Trophoblast cell (in vitro differentiated cells and primary cell): ENCODE data around the gene CCDC38.
A peak's percentile ranks its signal among the peaks of the same experiment; 100 is the strongest.

Experiments used
- DNase-seq, 2 donors: peaks; one replicate each; pipeline ENCODE4 v3.0.0-alpha.2; 2016
- H2AFZ ChIP-seq: 2 replicates; pipeline ENCODE4 v1.6.1; 2013; ENCODE audit warnings: low read length, moderate library complexity, mild to moderate bottlenecking; ENCODE audit not compliant: insufficient read depth, poor library complexity
- H2AK5ac ChIP-seq: 2 replicates; pipeline ENCODE4 v1.6.1; 2013; ENCODE audit warnings: mild to moderate bottlenecking, low read length
- H2BK120ac ChIP-seq: 2 replicates; pipeline ENCODE4 v1.6.1; 2013; ENCODE audit warnings: low read length, mild to moderate bottlenecking, moderate library complexity; ENCODE audit not compliant: insufficient read depth, poor library complexity
- H2BK12ac ChIP-seq: 2 replicates; pipeline ENCODE4 v1.6.1; 2013; ENCODE audit warnings: mild to moderate bottlenecking, low read length, moderate library complexity
- H2BK5ac ChIP-seq: 2 replicates; pipeline ENCODE4 v1.6.1; 2013; ENCODE audit warnings: low read length, low read depth, moderate library complexity, mild to moderate bottlenecking; ENCODE audit not compliant: poor library complexity
- H3K14ac ChIP-seq: 2 replicates; pipeline ENCODE4 v1.6.1; 2013; ENCODE audit warnings: mild to moderate bottlenecking, low read length
- H3K18ac ChIP-seq: 2 replicates; pipeline ENCODE4 v1.6.1; 2013; ENCODE audit warnings: mild to moderate bottlenecking, low read length
- H3K23ac ChIP-seq: 2 replicates; pipeline ENCODE4 v1.6.1; 2013; ENCODE audit warnings: low read length
- H3K27ac ChIP-seq: 2 replicates; pipeline ENCODE4 v1.5.1; 2013; ENCODE audit warnings: low read depth, mild to moderate bottlenecking, inconsistent platforms, low read length, moderate library complexity
- H3K27me3 ChIP-seq: 2 replicates; pipeline ENCODE4 v1.6.1; 2013; ENCODE audit warnings: inconsistent platforms, mild to moderate bottlenecking, low read length, moderate library complexity; ENCODE audit not compliant: insufficient read depth
- H3K36me3 ChIP-seq, 2 experiments: 1 replicate in 1 of 2; 2 replicates in 1 of 2; pipeline ENCODE4 v1.6.1; 2013; ENCODE audit warnings: low read length in 2 of 2, mild to moderate bottlenecking in 2 of 2, moderate library complexity in 1 of 2; ENCODE audit not compliant: insufficient read depth in 2 of 2, control insufficient read depth in 1 of 2
- H3K4ac ChIP-seq: 2 replicates; pipeline ENCODE4 v1.6.1; 2013; ENCODE audit warnings: low read depth, mild to moderate bottlenecking, low read length, moderate library complexity
- H3K4me1 ChIP-seq, 2 experiments: 1 replicate in 1 of 2; 2 replicates in 1 of 2; pipeline ENCODE4 v1.6.1; 2013; ENCODE audit warnings: low read length in 2 of 2, mild to moderate bottlenecking in 2 of 2, moderate library complexity in 1 of 2; ENCODE audit not compliant: insufficient read depth in 2 of 2, control insufficient read depth in 1 of 2
- H3K4me2 ChIP-seq: 2 replicates; pipeline ENCODE4 v1.6.1; 2013; ENCODE audit warnings: inconsistent platforms, mild to moderate bottlenecking, low read length, moderate library complexity
- H3K4me3 ChIP-seq: 2 replicates; pipeline ENCODE4 v1.5.1; 2013; ENCODE audit warnings: mild to moderate bottlenecking, low read depth, low read length, inconsistent platforms
- H3K79me1 ChIP-seq: one replicate; pipeline ENCODE4 v1.6.1; 2013; ENCODE audit warnings: low read length
- H3K79me2 ChIP-seq: 2 replicates; pipeline ENCODE4 v1.6.1; 2013; ENCODE audit warnings: low read length, mild to moderate bottlenecking; ENCODE audit not compliant: control insufficient read depth, insufficient read depth, poor library complexity
- H3K9ac ChIP-seq: 2 replicates; pipeline ENCODE4 v1.6.1; 2013; ENCODE audit warnings: mild to moderate bottlenecking, low read length
- H3K9me3 ChIP-seq: 2 replicates; pipeline ENCODE4 v1.6.1; 2013; ENCODE audit warnings: low read depth, mild to moderate bottlenecking, control low read depth, inconsistent platforms, low read length; ENCODE audit not compliant: insufficient read depth
- H4K12ac ChIP-seq: 2 replicates; pipeline ENCODE4 v1.6.1; 2013; ENCODE audit warnings: low read depth, mild to moderate bottlenecking, low read length, moderate library complexity
- H4K8ac ChIP-seq: 2 replicates; pipeline ENCODE4 v1.6.1; 2013; ENCODE audit warnings: low read depth, mild to moderate bottlenecking, low read length, moderate library complexity
- H4K91ac ChIP-seq: one replicate; pipeline ENCODE4 v1.6.1; 2013; ENCODE audit warnings: low read depth, mild to moderate bottlenecking, low read length, moderate library complexity
- WGBS: extraction: QIAGEN DNeasy Blood & Tissue Kit; methylation state at CpG from one replicate; pipeline ENCODE4 v1.1.7; 2013; ENCODE audit warnings: missing lambda C conversion rate; ENCODE audit not compliant: insufficient read length, insufficient coverage; ENCODE audit errors: extremely low coverage; 5-methylcytosine and 5-hydroxymethylcytosine counted together

CCDC38 gene

DNA sequence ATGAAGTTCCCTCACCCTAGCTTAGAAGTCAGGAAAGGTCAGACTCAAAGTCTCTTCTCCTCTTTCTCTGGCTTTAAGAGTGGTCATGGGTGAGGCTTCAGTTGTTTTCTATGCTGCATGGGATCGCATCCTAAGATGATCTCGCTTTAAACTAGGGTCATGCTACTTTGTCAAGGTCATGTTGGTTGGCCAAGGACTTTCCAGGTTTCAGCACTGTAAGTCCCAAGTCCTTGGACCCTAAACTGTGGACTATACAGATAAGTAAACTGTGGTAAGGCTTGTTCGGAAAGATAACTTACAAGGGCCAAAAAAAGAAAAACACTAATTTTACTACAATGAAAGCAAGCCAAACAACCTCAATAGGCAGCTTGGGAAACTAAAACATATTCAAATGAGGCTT lies 36.4 kb upstream of the CCDC38 start:
- Histone ChIP-seq H2AFZ (no peak overlapping the region), H3K4me3 (no peak overlapping the region), H3K27ac (no peak overlapping the region), H3K23ac (no peak overlapping the region), H2BK12ac (no peak overlapping the region), H3K9ac (no peak overlapping the region), H3K18ac (no peak overlapping the region), H3K36me3 (no peaks in the 10 kb centered on the region), H4K8ac (no peak overlapping the region), H4K12ac (no peak overlapping the region), H2BK120ac (no peak overlapping the region), H3K79me2 (no peaks in the 10 kb centered on the region), H3K79me1 (no peaks in the 10 kb centered on the region), H3K4me1 (peaks cover 4 to 6% of the 10 kb centered on the region in 2 experiments), H3K14ac (no peak overlapping the region), H2AK5ac (no peak overlapping the region), H3K4ac (no peak overlapping the region), H3K27me3 (no peaks in the 10 kb centered on the region), H3K9me3 (no peaks in the 10 kb centered on the region), H3K4me2 (no peak overlapping the region), H2BK5ac (no peak overlapping the region), H4K91ac (no peak overlapping the region)
- whole genome bisulfite sequencing: no CpG with 5 or more reads among the region's 3 CpGs
- DNase-seq: no peak

DNA sequence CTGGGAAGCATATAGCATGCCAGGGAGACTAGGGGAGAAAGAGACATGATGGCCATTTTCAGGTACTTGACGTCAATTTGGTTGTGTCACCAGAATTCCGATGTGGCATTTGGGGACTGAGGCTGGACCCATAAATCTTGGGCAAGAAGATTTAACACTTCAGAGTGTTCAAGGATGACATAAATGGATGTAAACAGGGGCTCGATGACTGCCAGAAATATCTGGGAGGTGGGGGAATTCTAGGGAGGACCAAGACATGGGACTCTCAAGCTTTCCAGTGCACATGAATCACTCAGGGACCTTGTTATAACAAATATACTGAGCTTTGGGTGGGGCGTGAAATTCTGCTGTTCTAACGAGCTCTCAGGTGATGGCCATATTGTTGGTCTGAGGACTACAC lies 35.9 kb upstream of the CCDC38 start:
- no peak overlapping the region for H2BK5ac ChIP-seq
- no peaks in the 10 kb centered on the region for H3K36me3 ChIP-seq
- no CpG with 5 or more reads among the region's 5 CpGs for WGBS
- no peak overlapping the region for H2BK12ac ChIP-seq
- no peaks in the 10 kb centered on the region for H3K79me1 ChIP-seq
- H2AFZ ChIP-seq: no peak overlapping the region
- no peak overlapping the region for H2AK5ac ChIP-seq
- no peak overlapping the region for H4K91ac ChIP-seq
- no peaks in the 10 kb centered on the region for H3K79me2 ChIP-seq
- no peaks in the 10 kb centered on the region for H3K9me3 ChIP-seq
- H3K4me3 ChIP-seq: no peak overlapping the region
- H3K14ac ChIP-seq: no peak overlapping the region
- DNase-seq: no peak
- H4K12ac ChIP-seq: no peak overlapping the region
- H3K4ac ChIP-seq: no peak overlapping the region
- H3K27ac ChIP-seq: no peak overlapping the region
- no peak overlapping the region for H3K9ac ChIP-seq
- no peak overlapping the region for H3K23ac ChIP-seq
- H3K18ac ChIP-seq: no peak overlapping the region
- H3K4me2 ChIP-seq: no peak overlapping the region
- H4K8ac ChIP-seq: no peak overlapping the region
- no peaks in the 10 kb centered on the region for H3K27me3 ChIP-seq
- H3K4me1 ChIP-seq: peaks cover 4 to 6% of the 10 kb centered on the region in 2 experiments
- H2BK120ac ChIP-seq: no peak overlapping the region

DNA sequence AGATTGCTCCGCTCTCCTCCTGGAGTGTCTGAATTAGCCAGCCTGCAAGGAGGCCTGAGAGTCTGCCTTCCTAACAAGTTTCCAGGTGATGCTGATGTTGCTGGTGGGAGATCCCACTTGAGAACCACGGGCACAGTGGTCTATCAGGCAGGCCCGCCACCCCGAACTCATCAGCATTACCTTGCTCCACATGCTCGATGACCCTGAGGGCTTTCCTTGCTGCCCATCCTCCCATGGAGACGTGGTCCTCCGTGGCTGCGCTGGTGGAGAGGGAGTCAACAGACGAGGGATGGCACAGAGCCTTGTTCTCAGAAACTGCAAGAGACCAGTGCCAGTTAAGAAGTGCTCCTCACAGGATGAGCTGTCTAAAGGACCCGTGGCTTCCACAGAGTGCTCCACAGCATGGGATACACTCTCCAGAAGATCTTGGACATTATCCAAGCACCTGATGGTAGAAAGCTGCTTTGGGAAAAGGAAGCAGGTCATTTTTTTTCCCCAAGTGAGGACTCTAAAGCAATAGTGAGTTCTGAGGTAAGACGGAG lies 35.4 kb upstream of the CCDC38 start:
- H2BK12ac ChIP-seq: no peak overlapping the region
- H3K18ac ChIP-seq: no peak overlapping the region
- H3K4me2 ChIP-seq: no peak overlapping the region
- no peaks in the 10 kb centered on the region for H3K9me3 ChIP-seq
- no peaks in the 10 kb centered on the region for H3K79me2 ChIP-seq
- no peaks in the 10 kb centered on the region for H3K36me3 ChIP-seq
- H2BK5ac ChIP-seq: no peak overlapping the region
- no peak overlapping the region for H3K4me3 ChIP-seq
- H3K9ac ChIP-seq: no peak overlapping the region
- H4K12ac ChIP-seq: no peak overlapping the region
- H3K4ac ChIP-seq: no peak overlapping the region
- no peak overlapping the region for H4K8ac ChIP-seq
- no peak overlapping the region for H3K14ac ChIP-seq
- no peak overlapping the region for H3K23ac ChIP-seq
- DNase-seq: no peak
- no peak overlapping the region for H2AK5ac ChIP-seq
- H2AFZ ChIP-seq: no peak overlapping the region
- WGBS: no CpG with 5 or more reads among the region's 11 CpGs
- no peak overlapping the region for H4K91ac ChIP-seq
- H3K79me1 ChIP-seq: no peaks in the 10 kb centered on the region
- no peak overlapping the region for H3K27ac ChIP-seq
- H3K27me3 ChIP-seq: no peaks in the 10 kb centered on the region
- H2BK120ac ChIP-seq: no peak overlapping the region
- peaks cover 7 to 9% of the 10 kb centered on the region in 2 experiments for H3K4me1 ChIP-seq

DNA sequence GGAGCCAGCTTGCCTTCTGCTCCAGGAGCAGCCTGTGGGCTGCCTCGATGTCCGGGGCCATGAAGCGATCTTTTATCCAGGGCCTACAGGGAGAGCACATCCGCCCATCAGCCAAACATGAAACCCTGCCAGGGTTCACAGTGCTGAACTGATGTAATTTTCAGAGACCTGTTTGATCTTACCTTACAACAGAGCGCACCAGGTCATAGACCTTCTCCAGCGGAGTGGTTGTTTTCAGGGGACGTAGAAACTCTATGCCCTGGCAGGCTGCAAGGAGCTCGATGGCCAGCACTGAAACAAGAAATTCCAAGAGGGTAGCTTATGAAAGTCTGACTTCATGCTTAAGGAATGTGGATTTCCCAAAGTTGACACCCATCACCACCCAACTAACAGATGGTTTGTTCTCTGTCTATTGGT lies 34.0 kb upstream of the CCDC38 start:
- no peaks in the 10 kb centered on the region for H3K27me3 ChIP-seq
- no peak overlapping the region for H3K9ac ChIP-seq
- no peak overlapping the region for H3K23ac ChIP-seq
- WGBS: no CpG with 5 or more reads among the region's 8 CpGs
- H4K91ac ChIP-seq: no peak overlapping the region
- no peak overlapping the region for H2AFZ ChIP-seq
- no peaks in the 10 kb centered on the region for H3K36me3 ChIP-seq
- H3K14ac ChIP-seq: no peak overlapping the region
- H3K79me1 ChIP-seq: peaks cover 2% of the 10 kb centered on the region
- no peak overlapping the region for H3K4me3 ChIP-seq
- H3K18ac ChIP-seq: no peak overlapping the region
- no peak overlapping the region for H2BK120ac ChIP-seq
- peak in 1 of 2 donors; percentile 49 for DNase-seq
- no peak overlapping the region for H3K4me2 ChIP-seq
- no peak overlapping the region for H4K8ac ChIP-seq
- H3K27ac ChIP-seq: no peak overlapping the region
- H3K4ac ChIP-seq: no peak overlapping the region
- no peaks in the 10 kb centered on the region for H3K9me3 ChIP-seq
- no peak overlapping the region for H2AK5ac ChIP-seq
- no peak overlapping the region for H4K12ac ChIP-seq
- H2BK5ac ChIP-seq: no peak overlapping the region
- no peak overlapping the region for H2BK12ac ChIP-seq
- H3K4me1 ChIP-seq: peaks cover 16 to 17% of the 10 kb centered on the region in 2 experiments
- H3K79me2 ChIP-seq: no peaks in the 10 kb centered on the region
